ENCODE measurements around the gene ST6GAL2.

ST6GAL2 gene

DNA sequence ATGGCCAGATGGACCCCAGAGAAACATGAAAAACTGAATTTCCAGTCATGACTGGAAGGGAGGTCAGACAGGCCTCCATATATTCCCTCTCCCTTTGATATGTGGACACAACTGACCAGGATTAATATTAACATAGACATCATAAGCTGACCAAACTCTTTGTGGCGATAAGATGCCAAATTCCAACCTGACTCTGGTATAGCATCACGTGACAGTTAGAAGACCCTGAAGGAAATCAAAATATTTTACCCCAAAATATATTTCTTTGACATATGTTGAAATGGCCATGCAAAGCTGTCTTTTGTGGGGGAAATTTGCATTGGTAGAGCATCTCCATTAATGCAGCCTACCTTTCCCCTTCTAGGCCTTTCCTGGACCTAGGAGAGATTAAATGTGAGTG is 36.7 kb downstream of the ST6GAL2 start:
- no peak overlapping the region for H2BK12ac ChIP-seq (ENCODE audit: low read length)
- H3K79me1 ChIP-seq (ENCODE audit: low read depth, low read length), result no peaks in the 10 kb centered on the region
- H2AFZ ChIP-seq (ENCODE audit: low read length), result no peak overlapping the region
- peaks cover 18 to 37% of the 10 kb centered on the region in 2 donors for H3K4me1 ChIP-seq (ENCODE audit: control insufficient read depth in 2 of 2, insufficient read depth in 1 of 2, low read depth in 1 of 2, low read length in 2 of 2)
- no CpG with 5 or more reads among the region's 2 CpGs for WGBS, 2 donors (ENCODE audit: extremely low coverage in 2 of 2, insufficient read length in 2 of 2, insufficient replicate concordance in 1 of 2)
- H3K27me3 ChIP-seq (ENCODE audit: control insufficient read depth in 3 of 3, insufficient read depth in 3 of 3, low read depth in 1 of 3, low read length in 3 of 3), result no peaks in the 10 kb centered on the region
- H3K27ac ChIP-seq (replicated peaks; ENCODE audit: low read length), result no peak overlapping the region
- H3K36me3 ChIP-seq (replicated peaks in 1 of 2; ENCODE audit: control insufficient read depth in 2 of 2, insufficient read depth in 2 of 2, low read length in 2 of 2), result no peaks in the 10 kb centered on the region
- no peak overlapping the region for H3K23ac ChIP-seq (ENCODE audit: low read depth, low read length, poor library complexity)
- no peak overlapping the region for H3K9ac ChIP-seq (ENCODE audit: low read depth, low read length, poor library complexity)
- H3K18ac ChIP-seq (ENCODE audit: low read length), result no peak overlapping the region
- no peak overlapping the region for H4K8ac ChIP-seq (ENCODE audit: low read depth, low read length)
- H2BK5ac ChIP-seq (ENCODE audit: low read length), result no peak overlapping the region
- H2AK5ac ChIP-seq (ENCODE audit: low read depth, low read length), result no peak overlapping the region
- no peak overlapping the region for H2BK120ac ChIP-seq (ENCODE audit: low read depth, low read length)
- H4K91ac ChIP-seq (ENCODE audit: low read depth, low read length, poor library complexity), result no peak overlapping the region
- no peak overlapping the region for H3K4ac ChIP-seq (ENCODE audit: low read length)
- no peak for DNase-seq (ENCODE audit: low spot score)
- no peak overlapping the region for H3K14ac ChIP-seq (ENCODE audit: low read length)
- no peak overlapping the region for H3K4me2 ChIP-seq (ENCODE audit: insufficient read depth, low read length, poor library complexity, severe bottlenecking)
- H3K4me3 ChIP-seq (ENCODE audit: low read length in 2 of 2), result no peak overlapping the region
- H2BK15ac ChIP-seq (ENCODE audit: low read length), result no peak overlapping the region
- no peaks in the 10 kb centered on the region for H3K9me3 ChIP-seq (replicated peaks in 1 of 2; ENCODE audit: control insufficient read depth in 2 of 2, insufficient read depth in 1 of 2, low read depth in 1 of 2, low read length in 2 of 2)

DNA sequence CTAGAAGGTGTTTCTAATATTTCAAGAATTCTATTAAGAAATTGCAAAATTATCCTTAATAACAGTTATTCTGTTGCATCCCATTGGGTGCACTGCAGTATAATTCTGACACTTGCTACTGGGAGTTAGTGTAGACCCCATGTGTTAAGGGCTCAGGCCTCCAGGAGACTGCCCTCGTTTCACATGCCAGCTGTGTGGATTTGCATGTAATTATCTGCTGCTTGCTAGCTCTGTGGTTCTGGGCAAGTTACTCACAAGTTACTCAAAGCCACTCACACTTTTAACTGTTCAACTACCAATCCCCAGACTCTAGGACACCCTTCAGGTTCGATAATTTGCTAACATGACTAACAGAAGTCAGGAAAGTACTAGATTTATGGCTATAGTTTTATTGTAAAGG is 38.6 kb downstream of the ST6GAL2 start:
- Histone ChIP-seq H3K79me1 (ENCODE audit: low read depth, low read length) (no peaks in the 10 kb centered on the region), H3K9me3 (replicated peaks in 1 of 2; ENCODE audit: control insufficient read depth in 2 of 2, insufficient read depth in 1 of 2, low read depth in 1 of 2, low read length in 2 of 2) (no peaks in the 10 kb centered on the region), H3K27ac (replicated peaks; ENCODE audit: low read length) (no peak overlapping the region), H3K18ac (ENCODE audit: low read length) (no peak overlapping the region), H2AK5ac (ENCODE audit: low read depth, low read length) (no peak overlapping the region), H2BK12ac (ENCODE audit: low read length) (no peak overlapping the region), H3K9ac (ENCODE audit: low read depth, low read length, poor library complexity) (no peak overlapping the region), H2BK5ac (ENCODE audit: low read length) (no peak overlapping the region), H3K4me1 (ENCODE audit: control insufficient read depth in 2 of 2, insufficient read depth in 1 of 2, low read depth in 1 of 2, low read length in 2 of 2) (peaks cover 14 to 30% of the 10 kb centered on the region in 2 donors), H2BK120ac (ENCODE audit: low read depth, low read length) (no peak overlapping the region), H3K27me3 (ENCODE audit: control insufficient read depth in 3 of 3, insufficient read depth in 3 of 3, low read depth in 1 of 3, low read length in 3 of 3) (no peaks in the 10 kb centered on the region), H2BK15ac (ENCODE audit: low read length) (no peak overlapping the region), H4K8ac (ENCODE audit: low read depth, low read length) (no peak overlapping the region), H3K36me3 (replicated peaks in 1 of 2; ENCODE audit: control insufficient read depth in 2 of 2, insufficient read depth in 2 of 2, low read length in 2 of 2) (no peaks in the 10 kb centered on the region), H3K4me3 (ENCODE audit: low read length in 2 of 2) (no peak overlapping the region), H3K4ac (ENCODE audit: low read length) (no peak overlapping the region), H3K14ac (ENCODE audit: low read length) (no peak overlapping the region), H2AFZ (ENCODE audit: low read length) (no peak overlapping the region), H4K91ac (ENCODE audit: low read depth, low read length, poor library complexity) (no peak overlapping the region), H3K23ac (ENCODE audit: low read depth, low read length, poor library complexity) (no peak overlapping the region), H3K4me2 (ENCODE audit: insufficient read depth, low read length, poor library complexity, severe bottlenecking) (no peak overlapping the region)
- no CpG with 5 or more reads among the region's 2 CpGs for WGBS, 2 donors (ENCODE audit: extremely low coverage in 2 of 2, insufficient read length in 2 of 2, insufficient replicate concordance in 1 of 2)
- no peak for DNase-seq (ENCODE audit: low spot score)

DNA sequence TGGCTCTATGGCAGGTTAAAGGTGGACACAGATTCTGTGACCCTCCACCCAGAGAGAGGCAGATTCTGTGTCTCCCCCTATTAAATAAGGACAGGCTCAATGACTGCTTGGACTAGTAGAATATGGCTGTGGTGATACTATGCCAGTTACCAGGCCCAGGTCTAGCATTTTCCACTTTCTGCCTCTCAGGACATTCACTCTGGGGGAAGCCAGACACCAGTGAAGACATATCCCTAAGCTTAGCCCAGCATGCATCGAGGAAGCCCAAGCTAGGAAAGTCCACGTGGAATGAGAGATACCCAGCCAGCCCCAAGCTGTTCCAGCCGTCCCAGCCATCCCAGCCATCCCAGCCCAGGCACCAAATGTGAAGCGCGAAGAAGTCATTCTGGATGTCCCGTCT is 40.3 kb downstream of the ST6GAL2 start:
- H2AK5ac ChIP-seq (ENCODE audit: low read depth, low read length), result no peak overlapping the region
- no peak overlapping the region for H3K4ac ChIP-seq (ENCODE audit: low read length)
- H4K91ac ChIP-seq (ENCODE audit: low read depth, low read length, poor library complexity), result no peak overlapping the region
- H2AFZ ChIP-seq (ENCODE audit: low read length), result no peak overlapping the region
- H3K4me1 ChIP-seq (ENCODE audit: control insufficient read depth in 2 of 2, insufficient read depth in 1 of 2, low read depth in 1 of 2, low read length in 2 of 2), result peaks cover 2 to 25% of the 10 kb centered on the region in 2 donors
- no peak overlapping the region for H3K4me3 ChIP-seq (ENCODE audit: low read length in 2 of 2)
- WGBS, 2 donors (ENCODE audit: extremely low coverage in 2 of 2, insufficient read length in 2 of 2, insufficient replicate concordance in 1 of 2), result no CpG with 5 or more reads among the region's 6 CpGs
- no peak overlapping the region for H2BK120ac ChIP-seq (ENCODE audit: low read depth, low read length)
- H2BK12ac ChIP-seq (ENCODE audit: low read length), result no peak overlapping the region
- H3K36me3 ChIP-seq (replicated peaks in 1 of 2; ENCODE audit: control insufficient read depth in 2 of 2, insufficient read depth in 2 of 2, low read length in 2 of 2), result no peaks in the 10 kb centered on the region
- no peak overlapping the region for H3K23ac ChIP-seq (ENCODE audit: low read depth, low read length, poor library complexity)
- H3K4me2 ChIP-seq (ENCODE audit: insufficient read depth, low read length, poor library complexity, severe bottlenecking), result no peak overlapping the region
- no peak overlapping the region for H4K8ac ChIP-seq (ENCODE audit: low read depth, low read length)
- H3K9ac ChIP-seq (ENCODE audit: low read depth, low read length, poor library complexity), result no peak overlapping the region
- no peaks in the 10 kb centered on the region for H3K79me1 ChIP-seq (ENCODE audit: low read depth, low read length)
- no peak overlapping the region for H2BK5ac ChIP-seq (ENCODE audit: low read length)
- peak overlapping the region; percentile 39 for H3K18ac ChIP-seq (ENCODE audit: low read length)
- no peak overlapping the region for H3K14ac ChIP-seq (ENCODE audit: low read length)
- no peak for DNase-seq (ENCODE audit: low spot score)
- H3K9me3 ChIP-seq (replicated peaks in 1 of 2; ENCODE audit: control insufficient read depth in 2 of 2, insufficient read depth in 1 of 2, low read depth in 1 of 2, low read length in 2 of 2), result no peaks in the 10 kb centered on the region
- H3K27ac ChIP-seq (replicated peaks; ENCODE audit: low read length), result no peak overlapping the region
- no peak overlapping the region for H2BK15ac ChIP-seq (ENCODE audit: low read length)
- H3K27me3 ChIP-seq (ENCODE audit: control insufficient read depth in 3 of 3, insufficient read depth in 3 of 3, low read depth in 1 of 3, low read length in 3 of 3), result no peaks in the 10 kb centered on the region

DNA sequence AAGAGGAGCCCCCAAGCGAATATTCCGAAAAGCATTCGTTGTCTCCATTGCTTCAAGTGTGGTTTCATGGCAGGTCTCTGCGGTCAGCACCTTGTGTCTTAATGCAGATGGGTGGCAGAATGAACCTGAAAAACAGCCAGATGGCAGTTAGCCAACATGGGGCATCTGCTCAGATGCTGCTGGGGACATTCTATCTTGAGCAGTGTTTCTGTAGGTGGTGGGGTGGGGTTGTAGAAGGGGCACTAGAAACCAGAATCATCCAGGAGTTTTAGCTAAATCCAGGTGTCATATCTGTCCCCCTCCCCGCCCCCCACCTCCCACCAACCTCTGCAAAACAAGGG is 42.1 kb downstream of the ST6GAL2 start:
- peak overlapping the region; percentile 27 for H2AK5ac ChIP-seq (ENCODE audit: low read depth, low read length)
- no peak overlapping the region for H2BK15ac ChIP-seq (ENCODE audit: low read length)
- no peak overlapping the region for H2BK12ac ChIP-seq (ENCODE audit: low read length)
- no peak overlapping the region for H2AFZ ChIP-seq (ENCODE audit: low read length)
- peaks cover 0 to 16% of the 10 kb centered on the region in 2 donors for H3K4me1 ChIP-seq (ENCODE audit: control insufficient read depth in 2 of 2, insufficient read depth in 1 of 2, low read depth in 1 of 2, low read length in 2 of 2)
- H2BK120ac ChIP-seq (ENCODE audit: low read depth, low read length), result no peak overlapping the region
- H3K4me3 ChIP-seq (ENCODE audit: low read length in 2 of 2), result no peak overlapping the region
- no peak overlapping the region for H4K91ac ChIP-seq (ENCODE audit: low read depth, low read length, poor library complexity)
- H3K27ac ChIP-seq (replicated peaks; ENCODE audit: low read length), result no peak overlapping the region
- no peak overlapping the region for H3K18ac ChIP-seq (ENCODE audit: low read length)
- no peaks in the 10 kb centered on the region for H3K27me3 ChIP-seq (ENCODE audit: control insufficient read depth in 3 of 3, insufficient read depth in 3 of 3, low read depth in 1 of 3, low read length in 3 of 3)
- H2BK5ac ChIP-seq (ENCODE audit: low read length), result no peak overlapping the region
- no peaks in the 10 kb centered on the region for H3K36me3 ChIP-seq (replicated peaks in 1 of 2; ENCODE audit: control insufficient read depth in 2 of 2, insufficient read depth in 2 of 2, low read length in 2 of 2)
- no peaks in the 10 kb centered on the region for H3K79me1 ChIP-seq (ENCODE audit: low read depth, low read length)
- DNase-seq (ENCODE audit: low spot score), result no peak
- H3K14ac ChIP-seq (ENCODE audit: low read length), result no peak overlapping the region
- H3K4ac ChIP-seq (ENCODE audit: low read length), result no peak overlapping the region
- no peak overlapping the region for H3K23ac ChIP-seq (ENCODE audit: low read depth, low read length, poor library complexity)
- no CpG with 5 or more reads among the region's 5 CpGs for WGBS, 2 donors (ENCODE audit: extremely low coverage in 2 of 2, insufficient read length in 2 of 2, insufficient replicate concordance in 1 of 2)
- no peak overlapping the region for H3K4me2 ChIP-seq (ENCODE audit: insufficient read depth, low read length, poor library complexity, severe bottlenecking)
- no peak overlapping the region for H4K8ac ChIP-seq (ENCODE audit: low read depth, low read length)
- no peak overlapping the region for H3K9ac ChIP-seq (ENCODE audit: low read depth, low read length, poor library complexity)
- H3K9me3 ChIP-seq (replicated peaks in 1 of 2; ENCODE audit: control insufficient read depth in 2 of 2, insufficient read depth in 1 of 2, low read depth in 1 of 2, low read length in 2 of 2), result no peaks in the 10 kb centered on the region

Data from neuronal stem cell (in vitro differentiated cells).